Skeletal muscle satellite cell (primary cell): Measurements from ENCODE around the gene ABCA2.
A peak's percentile ranks its signal among the peaks of the same experiment; 100 is the strongest.
"Not testable (repeated sequence)": the region's sequence is repeated elsewhere in the genome, so short reads cannot be mapped to it uniquely, and the experiment has no call there.

ENCODE experiments used
- H3K27me3 ChIP-seq: 2 replicates; pipeline ENCODE4 v1.7.0; 2013; ENCODE audit warnings: low read length; ENCODE audit not compliant: control insufficient read depth, insufficient read depth
- H3K36me3 ChIP-seq: 2 replicates; pipeline ENCODE4 v1.7.0; 2013; ENCODE audit warnings: mild to moderate bottlenecking, control low read depth, low read length; ENCODE audit not compliant: insufficient read depth
- H3K4me1 ChIP-seq: 2 replicates; pipeline ENCODE4 v1.7.0; 2013; ENCODE audit warnings: low read length; ENCODE audit not compliant: control insufficient read depth, insufficient read depth
- H3K4me2 ChIP-seq: 2 replicates; pipeline ENCODE4 v1.7.0; 2013; ENCODE audit warnings: mild to moderate bottlenecking, low read length
- H3K4me3 ChIP-seq: 2 replicates; pipeline ENCODE4 v1.7.0; 2013; ENCODE audit warnings: low read length
- H3K9ac ChIP-seq: 2 replicates; pipeline ENCODE4 v1.7.0; 2013; ENCODE audit warnings: mild to moderate bottlenecking, low read depth, low read length, moderate library complexity
- H3K9me3 ChIP-seq: replicated peaks from 2 replicates; pipeline ENCODE4 v1.7.0; 2013; ENCODE audit warnings: mild to moderate bottlenecking, control low read depth, low read length

ABCA2 gene

DNA sequence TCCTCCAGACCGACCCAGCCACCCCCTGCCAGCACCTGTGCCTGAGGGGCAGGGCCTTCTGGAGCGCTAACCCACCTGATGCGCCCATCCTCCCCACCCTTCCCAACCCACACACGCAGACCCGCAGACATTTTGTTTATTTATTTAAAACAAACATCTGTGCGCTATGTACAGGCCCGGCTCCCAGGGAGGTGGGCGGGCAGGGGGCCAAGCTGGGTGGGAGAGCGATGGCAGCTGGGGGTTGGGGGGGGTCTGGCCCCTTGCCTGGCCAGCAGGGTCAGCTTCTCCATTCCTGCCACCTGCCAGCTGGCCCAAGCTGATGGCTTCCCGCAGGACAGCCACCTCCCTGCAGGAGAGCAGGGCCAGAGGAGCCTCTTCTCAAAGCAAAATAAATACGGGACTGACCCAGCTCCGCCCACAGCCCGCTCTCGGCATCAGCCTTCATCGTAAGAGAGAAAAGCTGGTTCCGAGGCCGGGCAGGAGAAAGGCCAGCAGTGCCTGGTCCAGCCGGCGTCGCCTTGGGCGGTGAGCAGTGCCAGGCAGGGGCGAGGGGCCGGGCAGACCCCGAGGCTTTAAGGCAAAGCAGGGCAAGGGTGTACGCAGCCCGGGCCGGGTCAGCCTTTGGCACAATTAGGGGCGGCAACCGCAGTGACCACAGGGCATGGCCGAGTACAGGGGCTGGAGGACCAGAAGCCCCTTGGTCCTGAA, 20.8 kb downstream of the ABCA2 start:
- Histone ChIP-seq H3K9ac (no peak overlapping the region), H3K4me3 (no peak overlapping the region), H3K36me3 (peaks cover 3% of the 10 kb centered on the region), H3K27me3 (no peaks in the 10 kb centered on the region), H3K4me2 (no peak overlapping the region), H3K4me1 (no peaks in the 10 kb centered on the region), H3K9me3 (no peaks in the 10 kb centered on the region)

DNA sequence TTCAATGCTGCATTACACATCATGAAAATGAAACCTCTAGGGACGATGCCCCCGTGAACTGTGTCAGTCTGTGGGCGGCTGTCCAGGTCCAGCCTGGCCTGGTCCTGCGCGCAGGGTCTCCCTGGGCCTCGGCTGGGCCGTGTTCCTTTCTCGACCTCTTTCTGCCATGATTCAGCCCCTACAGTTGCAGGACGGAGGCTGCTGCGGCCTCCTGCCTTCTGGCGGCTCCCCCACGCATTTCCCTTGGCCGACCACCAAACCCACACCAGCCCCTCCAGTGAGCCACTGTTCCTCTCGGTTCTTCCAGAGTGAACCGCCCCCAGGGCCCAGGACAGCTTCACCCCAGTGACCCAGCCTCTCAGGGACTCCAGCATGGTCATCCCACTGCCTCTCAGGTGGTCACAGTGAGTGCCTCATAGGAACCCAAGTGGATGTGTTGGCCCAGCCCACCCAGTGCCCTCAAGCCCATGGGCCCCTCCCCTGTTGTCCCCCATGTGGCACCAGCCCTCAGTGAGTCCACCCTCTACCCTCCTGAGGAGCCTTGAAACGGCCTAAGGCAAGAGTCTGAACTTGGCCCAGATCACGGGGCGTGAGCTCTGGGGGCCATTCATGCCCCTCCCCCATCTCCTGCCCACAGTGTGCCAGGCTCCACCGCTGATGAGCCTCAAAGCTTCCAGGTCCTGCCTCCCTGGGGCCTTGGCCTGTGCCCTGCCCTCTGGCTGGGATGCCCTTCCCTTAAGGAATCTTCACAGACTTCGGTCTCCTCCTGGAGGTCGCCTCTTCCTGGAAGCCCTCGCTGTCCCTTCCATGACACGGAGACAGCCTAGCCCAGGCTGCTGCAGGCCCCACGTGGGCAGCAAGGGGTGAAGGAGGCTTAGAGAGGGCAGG, 21.7 kb downstream of the ABCA2 start:
- Histone ChIP-seq H3K9me3 (no peaks in the 10 kb centered on the region), H3K4me3 (no peak overlapping the region), H3K27me3 (no peaks in the 10 kb centered on the region), H3K9ac (no peak overlapping the region), H3K4me2 (no peak overlapping the region), H3K36me3 (peaks cover 3% of the 10 kb centered on the region), H3K4me1 (no peaks in the 10 kb centered on the region)

DNA sequence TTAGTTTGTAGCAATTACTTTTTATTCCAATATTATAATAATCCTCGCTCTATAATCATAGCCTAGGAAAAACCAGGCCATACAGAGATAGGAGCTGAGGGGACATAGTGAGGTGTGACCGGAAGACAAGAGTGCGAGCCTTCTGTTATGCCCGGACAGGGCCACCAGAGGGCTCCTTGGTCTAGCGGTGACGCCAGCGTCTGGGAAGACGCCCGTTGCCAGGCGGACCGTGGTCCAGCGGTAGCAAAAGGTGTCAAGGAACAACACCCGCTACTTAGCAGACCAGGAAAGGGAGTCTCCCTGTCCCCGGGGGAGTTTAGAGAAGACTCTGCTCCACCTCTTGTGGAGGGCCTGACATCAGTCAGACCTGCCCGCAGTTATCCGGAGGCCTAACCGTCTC, 23.8 kb downstream of the ABCA2 start:
- not testable (repeated sequence) for H3K9ac ChIP-seq, H3K4me3 ChIP-seq, H3K4me2 ChIP-seq, H3K4me1 ChIP-seq, H3K36me3 ChIP-seq, H3K9me3 ChIP-seq, H3K27me3 ChIP-seq

DNA sequence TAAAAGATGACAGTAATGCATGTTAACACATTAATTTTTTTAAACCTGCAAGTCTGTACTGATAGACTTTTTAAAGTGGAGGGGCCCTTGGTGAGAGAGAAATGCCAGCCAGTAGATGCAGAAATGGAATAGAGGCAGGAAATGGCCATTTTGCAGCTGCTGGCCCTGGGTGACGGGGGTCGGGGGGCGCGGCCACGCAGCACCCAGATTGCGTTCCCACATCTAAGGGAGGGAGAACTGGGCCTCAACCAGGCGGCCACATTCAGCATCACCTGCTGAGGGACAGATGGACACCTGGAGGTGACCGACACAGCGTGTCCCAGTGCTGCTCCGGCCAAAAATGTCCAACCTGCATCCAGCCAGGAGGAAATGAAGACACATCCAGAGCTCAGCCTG, 25.4 kb downstream of the ABCA2 start:
- H3K4me2 ChIP-seq: no peak overlapping the region
- H3K27me3 ChIP-seq: no peaks in the 10 kb centered on the region
- no peaks in the 10 kb centered on the region for H3K36me3 ChIP-seq
- H3K4me1 ChIP-seq: peaks cover 17% of the 10 kb centered on the region
- no peaks in the 10 kb centered on the region for H3K9me3 ChIP-seq
- no peak overlapping the region for H3K9ac ChIP-seq
- H3K4me3 ChIP-seq: no peak overlapping the region

DNA sequence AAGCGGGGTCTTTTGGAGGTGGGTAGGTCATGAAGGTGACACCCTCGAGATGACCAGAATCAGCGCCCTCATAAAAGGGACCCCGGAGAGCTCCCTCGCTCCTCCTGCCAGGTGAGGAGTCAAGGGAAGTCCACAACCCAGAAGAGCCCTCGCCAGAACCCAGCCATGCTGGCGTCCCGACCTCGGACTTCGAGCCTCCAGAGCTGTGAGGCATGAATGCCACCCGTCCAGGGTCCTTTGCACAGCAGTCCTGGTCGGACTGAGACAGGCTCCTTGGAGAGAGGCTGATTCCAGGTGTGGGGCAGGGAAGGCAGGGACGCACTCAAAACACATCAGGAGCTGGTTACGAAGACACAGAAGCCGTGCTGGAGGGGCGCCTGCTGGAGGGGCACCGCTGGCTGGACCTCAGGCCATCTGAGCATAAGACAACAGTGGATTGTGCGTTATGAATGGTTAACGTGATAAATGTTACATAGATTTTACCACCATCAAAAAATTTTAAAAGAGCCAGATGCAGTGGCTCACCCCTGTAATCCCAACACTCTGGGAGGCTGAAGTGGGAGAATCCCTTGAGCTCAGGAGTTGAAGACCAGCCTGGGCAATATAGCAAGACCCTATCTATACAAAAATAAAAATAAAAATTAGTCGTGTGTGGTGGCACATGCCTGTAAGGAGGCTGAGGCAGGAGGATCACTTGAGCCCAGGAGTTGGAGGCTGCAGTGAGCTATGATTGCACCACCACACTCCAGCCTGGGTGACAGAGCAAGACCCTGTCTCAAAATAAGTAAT, 26.0 kb downstream of the ABCA2 start:
- H3K9ac ChIP-seq: no peak overlapping the region
- H3K27me3 ChIP-seq: no peaks in the 10 kb centered on the region
- no peak overlapping the region for H3K4me2 ChIP-seq
- H3K9me3 ChIP-seq: no peaks in the 10 kb centered on the region
- H3K4me1 ChIP-seq: peaks cover 23% of the 10 kb centered on the region
- H3K36me3 ChIP-seq: no peaks in the 10 kb centered on the region
- H3K4me3 ChIP-seq: no peak overlapping the region

DNA sequence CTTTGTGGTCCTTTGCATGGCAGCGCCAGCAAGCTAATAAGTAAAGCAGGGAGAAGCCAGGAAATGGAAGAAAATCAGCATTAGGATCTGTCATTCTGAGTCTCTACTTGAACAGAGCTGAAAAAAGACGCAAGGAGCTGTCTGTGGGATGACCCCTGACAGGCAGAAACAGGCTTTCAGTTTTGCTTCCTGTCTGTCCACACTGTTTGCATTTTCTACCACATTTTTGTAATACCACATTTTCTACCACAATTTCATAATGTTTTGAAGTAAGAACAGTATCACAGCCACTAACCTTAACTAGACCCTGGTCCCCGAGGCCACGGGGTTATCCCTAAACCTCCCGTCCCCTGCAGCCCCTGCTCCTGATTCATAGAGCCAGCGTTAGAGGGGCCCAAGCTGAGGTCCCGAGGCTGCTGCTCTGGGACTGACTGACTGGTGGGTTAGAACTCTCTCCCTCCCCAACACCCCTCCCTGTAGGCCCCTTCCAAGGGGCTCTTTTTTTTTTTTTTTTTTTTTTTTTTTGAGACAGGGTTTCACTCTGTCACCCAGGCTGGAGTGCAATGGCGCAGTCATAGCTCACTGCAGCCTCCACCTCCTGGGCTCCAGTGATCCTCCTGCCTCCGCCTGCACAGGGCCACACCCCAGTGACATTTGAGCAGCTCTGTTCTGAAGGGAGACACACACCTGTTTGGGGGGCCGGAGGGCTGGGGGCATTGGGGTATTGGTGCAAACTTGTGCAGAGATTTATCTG, 27.7 kb downstream of the ABCA2 start:
- Histone ChIP-seq H3K36me3 (no peaks in the 10 kb centered on the region), H3K4me3 (no peak overlapping the region), H3K4me2 (peak overlapping the region; percentile 28), H3K9me3 (no peaks in the 10 kb centered on the region), H3K27me3 (no peaks in the 10 kb centered on the region), H3K9ac (no peak overlapping the region), H3K4me1 (peaks cover 40% of the 10 kb centered on the region)

DNA sequence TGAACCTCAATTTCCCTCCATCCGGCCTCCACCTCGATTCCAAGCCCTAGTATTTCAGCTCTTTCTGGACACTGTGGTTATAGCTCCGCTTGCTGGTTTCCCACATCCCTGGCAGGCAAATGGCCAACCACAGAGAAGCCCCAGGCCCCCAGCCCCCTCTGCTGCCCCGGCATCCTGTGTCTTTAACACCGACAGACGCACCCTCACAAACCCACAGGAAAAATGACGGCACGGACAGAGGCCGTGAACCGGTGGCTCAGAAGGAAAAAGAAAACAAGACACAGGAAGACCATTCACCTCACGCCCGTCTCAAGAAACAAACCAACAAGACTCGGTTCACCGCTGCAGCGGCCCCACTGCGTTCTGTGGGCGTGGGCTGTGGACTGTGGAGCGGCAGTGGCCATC, 30.2 kb downstream of the ABCA2 start:
- Histone ChIP-seq H3K4me2 (no peak overlapping the region), H3K9me3 (no peaks in the 10 kb centered on the region), H3K4me1 (peaks cover 61% of the 10 kb centered on the region), H3K4me3 (no peak overlapping the region), H3K27me3 (no peaks in the 10 kb centered on the region), H3K9ac (no peak overlapping the region), H3K36me3 (no peaks in the 10 kb centered on the region)

DNA sequence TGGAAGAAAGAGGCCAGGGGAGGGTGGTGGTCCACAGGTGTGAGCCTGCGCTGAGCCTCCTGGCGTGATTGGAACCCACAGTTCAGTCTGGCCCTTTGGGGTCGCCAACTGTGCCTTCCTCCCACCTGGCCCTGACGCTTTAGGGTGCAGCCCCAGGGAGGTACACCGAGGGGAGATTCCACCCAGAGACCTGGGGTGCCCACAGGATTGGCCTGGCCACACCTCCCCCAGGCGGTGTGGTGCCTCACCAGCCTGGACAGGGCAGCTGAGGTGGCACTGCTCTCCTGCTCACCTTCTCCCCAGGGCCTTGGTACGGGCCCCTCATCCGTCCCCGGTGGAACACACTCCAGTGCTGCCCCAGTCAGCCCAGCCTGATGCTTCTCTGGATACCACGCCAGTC, 30.7 kb downstream of the ABCA2 start:
- no peak overlapping the region for H3K9ac ChIP-seq
- H3K9me3 ChIP-seq: no peaks in the 10 kb centered on the region
- no peak overlapping the region for H3K4me3 ChIP-seq
- no peaks in the 10 kb centered on the region for H3K27me3 ChIP-seq
- no peak overlapping the region for H3K4me2 ChIP-seq
- H3K4me1 ChIP-seq: peaks cover 62% of the 10 kb centered on the region
- H3K36me3 ChIP-seq: no peaks in the 10 kb centered on the region

DNA sequence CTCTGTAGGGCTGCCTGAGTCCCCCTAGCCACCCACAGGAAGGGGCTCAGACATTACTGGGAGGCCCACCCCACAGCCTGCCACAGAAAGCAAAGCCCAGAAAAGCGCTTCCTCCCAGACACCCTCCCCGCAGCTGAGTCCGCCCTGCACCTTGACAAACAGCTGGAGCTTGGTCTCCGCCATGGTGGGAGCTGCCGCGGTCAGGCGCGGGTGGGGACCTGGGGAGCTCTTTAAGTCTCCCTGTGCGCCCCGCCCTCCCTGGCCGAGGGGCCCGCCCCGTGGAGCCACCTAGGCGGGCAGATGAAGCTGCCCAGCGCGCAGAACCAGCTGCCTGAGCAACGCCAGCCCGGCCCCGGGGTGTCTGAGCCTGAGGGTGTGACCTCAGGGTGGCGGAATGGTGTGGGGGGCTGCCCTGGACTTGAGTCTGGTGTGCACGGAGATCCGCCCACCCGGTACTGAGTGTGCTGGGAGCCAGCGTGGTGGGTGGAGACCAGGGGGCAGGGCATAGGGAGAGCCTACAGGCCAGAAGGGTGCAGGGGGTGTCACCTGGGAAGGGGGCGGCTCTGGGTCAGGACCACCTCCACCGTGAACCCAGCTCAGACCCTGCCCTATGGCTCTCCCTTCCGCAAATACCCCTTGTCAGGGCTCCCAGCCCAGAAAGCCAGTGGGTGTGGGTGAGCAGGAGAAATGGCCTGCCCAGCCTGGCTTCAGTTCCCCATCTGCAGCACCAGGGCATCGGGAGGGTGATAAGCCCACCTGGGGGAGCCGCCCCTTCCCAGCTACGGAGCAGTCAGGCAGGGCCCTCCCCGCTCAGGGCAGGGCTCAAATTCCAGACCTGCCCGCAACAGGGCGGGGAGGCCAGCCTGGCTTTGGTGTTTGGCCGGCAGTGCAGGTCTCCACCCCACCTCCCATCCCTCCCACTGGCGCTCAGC, 31.4 kb downstream of the ABCA2 start, which contains the start of gene CLIC3:
Gene CLIC3, minus strand, starts transcription at position 208 of the 932 bp plus-strand sequence. Its CDS starts 25 bp downstream, at position 183.
- peak within 1 kb of the TSS; percentile 55 for H3K4me3 ChIP-seq
- no peaks in the 10 kb centered on the region for H3K36me3 ChIP-seq
- H3K4me1 ChIP-seq: peaks cover 62% of the 10 kb centered on the region
- no peaks in the 10 kb centered on the region for H3K9me3 ChIP-seq
- no peaks in the 10 kb centered on the region for H3K27me3 ChIP-seq
- peak within 1 kb of the TSS; percentile 80 for H3K4me2 ChIP-seq
- peak within 1 kb of the TSS; percentile 52 for H3K9ac ChIP-seq

DNA sequence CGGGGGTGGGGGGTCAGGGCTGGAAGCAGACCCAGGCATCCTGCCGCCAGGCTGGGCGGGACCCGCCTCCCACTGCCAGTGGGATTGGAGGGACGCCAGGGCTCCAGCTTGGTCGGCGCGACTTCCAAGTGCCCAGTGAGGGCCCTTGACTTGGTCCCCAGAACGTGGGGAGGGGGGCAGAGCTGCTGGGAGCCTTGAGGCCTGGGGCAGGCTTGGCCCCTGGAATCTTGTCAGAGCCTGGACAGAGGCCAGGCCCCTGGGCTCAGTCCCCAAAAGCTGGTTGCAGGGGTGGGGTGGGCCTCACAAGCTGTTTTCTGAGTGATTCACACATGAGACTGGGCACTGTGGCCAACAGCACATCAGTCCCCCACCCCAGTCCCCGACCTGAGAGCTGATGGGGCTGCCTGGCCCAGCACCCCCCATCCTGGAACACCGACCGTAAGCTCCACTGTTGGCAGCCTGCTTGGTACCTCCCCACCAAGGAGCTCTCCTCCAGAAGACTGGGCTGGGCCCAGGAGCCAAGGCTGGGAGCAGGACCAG, 32.2 kb downstream of the ABCA2 start:
- Histone ChIP-seq H3K27me3 (no peaks in the 10 kb centered on the region), H3K4me3 (peak overlapping the region; percentile 55), H3K9me3 (no peaks in the 10 kb centered on the region), H3K4me2 (peak overlapping the region; percentile 80), H3K9ac (peak overlapping the region; percentile 52), H3K4me1 (peaks cover 62% of the 10 kb centered on the region), H3K36me3 (no peaks in the 10 kb centered on the region)
